Testis (tissue), 3 donors: ENCODE results near the gene FAM83B. TPM values are rescaled to one million over a fixed set of nuclear protein-coding genes. Genes with fewer than 3 reads are reported as not detected.

Experiments
- DNase-seq: peaks from one replicate; pipeline ENCODE4 v3.0.0-alpha.2; 2019
- H3K27ac ChIP-seq, 2 donors: fragments of 200-600 bp; sonication (generic); one replicate each; pipeline ENCODE4 v1.5.1; 2019
- H3K27me3 ChIP-seq: fragments of 200-600 bp; sonication (generic); one replicate; pipeline ENCODE4 v1.5.1; 2019
- H3K36me3 ChIP-seq: fragments of 200-600 bp; sonication (generic); one replicate; pipeline ENCODE4 v1.5.1; 2017; ENCODE audit warnings: low read depth; ENCODE audit errors: missing control alignments
- H3K4me1 ChIP-seq: fragments of 200-600 bp; sonication (generic); one replicate; pipeline ENCODE4 v1.5.1; 2019
- H3K4me3 ChIP-seq, 2 donors: fragments of 200-600 bp; sonication (generic); one replicate each; pipeline ENCODE4 v1.5.1; 2017 to 2019
- H3K9me3 ChIP-seq: fragments of 200-600 bp; sonication (generic); one replicate; pipeline ENCODE4 v1.5.1; 2017
- CTCF ChIP-seq, 3 experiments: fragments of 450-650 bp in 2 of 3; fragments of 200-600 bp in 1 of 3; sonication (generic) in 1 of 3; IDR thresholded peaks; one replicate each; pipeline ENCODE4 v1.5.1; 2016 to 2019; ENCODE audit warnings: antibody characterized with exemption in 3 of 3, mild to moderate bottlenecking in 2 of 3, moderate library complexity in 1 of 3
- POLR2A ChIP-seq: fragments of 450-650 bp; IDR thresholded peaks from one replicate; pipeline ENCODE4 v1.6.1; 2017; ENCODE audit warnings: antibody characterized with exemption, mild to moderate bottlenecking, moderate library complexity
- WGBS, 2 donors: methylation state at CpG; one replicate each; pipeline ENCODE4 v1.1.5; 2018; 5-methylcytosine and 5-hydroxymethylcytosine counted together
- intact Hi-C: fragments of 100-400 bp; cut with DNase I; formaldehyde crosslinking; loops from one replicate; pipeline ENCODE4 v1.15.1; 2023; ENCODE audit warnings: low total_unique reads
- polyA plus RNA-seq: library from polyadenylated mRNA; stranded (reverse); fragments of 350-450 nt; fragmentation: Illumina TruSeq; extraction: RNeasy Lipid Tissue Mini Kit (QIAGEN cat#74804); gene quantifications from one replicate; pipeline ENCODE4 v1.2.3, GENCODE V29; 2014; ENCODE audit warnings: low read depth, low replicate concordance; ENCODE audit not compliant: insufficient read depth
- total RNA-seq, 2 donors: library from RNA; depleted of rRNA; stranded (reverse); fragments of >200 nt; gene quantifications; one replicate each; pipeline ENCODE4 v1.2.3, GENCODE V29; 2016

Gene FAM83B
- total and polyA plus RNA-seq, 3 donors from 2014 or later = 1.0 to 1.6 (median 1.3) TPM

GRCh38 chr6:54868556-54868955 lies 22.0 kb downstream of the FAM83B start:
- no peaks in the 10 kb centered on the region for H3K27me3 ChIP-seq
- TF ChIP-seq CTCF (IDR thresholded peaks at IDR 0.05) (no peak), POLR2A (no peak)
- H3K36me3 ChIP-seq = no peaks in the 10 kb centered on the region
- no peak for DNase-seq
- intact Hi-C loops = no loop called here
- H3K4me3 ChIP-seq = no peak overlapping the region
- H3K9me3 ChIP-seq = no peaks in the 10 kb centered on the region
- H3K4me1 ChIP-seq = no peaks in the 10 kb centered on the region
- H3K27ac ChIP-seq = no peak overlapping the region

GRCh38 chr6:54873599-54873998 lies 27.0 kb downstream of the FAM83B start:
- 62 to 64% methylated on average over 1 of the region's 1 CpG for WGBS, 2 donors
- TF ChIP-seq CTCF (IDR thresholded peaks at IDR 0.05) (no peak), POLR2A (no peak)

GRCh38 chr6:54874349-54875048 lies 27.9 kb downstream of the FAM83B start:
- intact Hi-C loops = no loop called here
- no peak for TF ChIP-seq POLR2A
- no peaks in the 10 kb centered on the region for H3K36me3 ChIP-seq

More at GRCh38 chr6:54873599-54873998, 27.0 kb downstream of the FAM83B start:
- no peak for DNase-seq
- H3K4me1 ChIP-seq = no peaks in the 10 kb centered on the region
- intact Hi-C loops = no loop called here
- H3K36me3 ChIP-seq = no peaks in the 10 kb centered on the region
- no peak overlapping the region for H3K4me3 ChIP-seq
- H3K27me3 ChIP-seq = no peaks in the 10 kb centered on the region
- no peaks in the 10 kb centered on the region for H3K9me3 ChIP-seq
- H3K27ac ChIP-seq = no peak overlapping the region

GRCh38 chr6:54875539-54875938 lies 29.0 kb downstream of the FAM83B start:
- Histone ChIP-seq H3K27ac (no peak overlapping the region), H3K9me3 (no peaks in the 10 kb centered on the region), H3K4me1 (no peaks in the 10 kb centered on the region), H3K27me3 (no peaks in the 10 kb centered on the region), H3K36me3 (no peaks in the 10 kb centered on the region), H3K4me3 (no peak overlapping the region)
- WGBS, 2 donors = 82 to 89% methylated on average over 3 of the region's 3 CpGs
- intact Hi-C loops = no loop called here
- no peak for DNase-seq
- TF ChIP-seq CTCF (IDR thresholded peaks at IDR 0.05) (no peak), POLR2A (no peak)

More at GRCh38 chr6:54874349-54875048, 27.9 kb downstream of the FAM83B start:
- Histone ChIP-seq H3K4me3 (no peak overlapping the region), H3K27me3 (no peaks in the 10 kb centered on the region), H3K27ac (no peak overlapping the region), H3K4me1 (no peaks in the 10 kb centered on the region), H3K9me3 (no peaks in the 10 kb centered on the region)
- DNase-seq = no peak
- 78 to 83% methylated on average over 2 of the region's 2 CpGs for WGBS, 2 donors

GRCh38 chr6:54876365-54876764 lies 29.8 kb downstream of the FAM83B start:
- Histone ChIP-seq H3K36me3 (no peaks in the 10 kb centered on the region), H3K27me3 (no peaks in the 10 kb centered on the region), H3K9me3 (no peaks in the 10 kb centered on the region), H3K27ac (no peak overlapping the region), H3K4me1 (no peaks in the 10 kb centered on the region), H3K4me3 (no peak overlapping the region)
- intact Hi-C loops = no loop called here
- no peak for DNase-seq
- TF ChIP-seq CTCF (IDR thresholded peaks at IDR 0.05) = no peak
- TF ChIP-seq POLR2A = no peak
- WGBS, 2 donors = 89 to 98% methylated on average over 8 of the region's 8 CpGs
